HG03354 (cell line): ENCODE data around the gene MAMSTR.
"Not testable (repeated sequence)": the region's sequence is repeated elsewhere in the genome, so short reads cannot be mapped to it uniquely, and the experiment has no call there.

ENCODE experiments used
- ATAC-seq: cut with Tn5 transposase; IDR thresholded peaks from one replicate; pipeline ENCODE4 v1.9.1; 2021; ENCODE audit warnings: mild to moderate bottlenecking; ENCODE audit not compliant: unreplicated experiment, poor library complexity, severe bottlenecking

Gene MAMSTR

DNA sequence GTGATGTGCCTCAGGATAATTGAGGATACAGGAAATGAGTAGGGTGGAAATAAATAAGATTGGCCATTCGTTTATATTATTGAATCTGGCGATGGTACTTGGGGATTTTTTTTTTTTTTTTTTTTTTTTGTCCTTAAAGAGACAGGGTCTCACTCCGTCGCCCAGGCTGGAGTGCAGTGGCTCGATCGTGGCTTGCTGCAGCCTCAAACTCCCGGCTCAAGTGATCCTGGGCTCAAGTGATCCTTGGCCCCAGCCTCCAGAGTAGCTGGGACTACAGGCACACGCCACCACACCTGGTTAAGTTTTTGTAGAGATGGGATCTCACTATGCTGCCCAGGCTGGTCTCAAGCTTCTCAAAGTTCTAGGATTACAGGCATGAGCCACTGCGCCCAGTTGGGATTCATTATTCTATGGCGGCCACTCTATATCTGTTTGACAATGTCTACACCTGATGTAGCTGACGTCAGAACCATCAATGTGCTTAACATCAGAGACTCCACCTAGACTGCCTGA, 2.7 kb upstream of the MAMSTR start:
- no peak for ATAC-seq

DNA sequence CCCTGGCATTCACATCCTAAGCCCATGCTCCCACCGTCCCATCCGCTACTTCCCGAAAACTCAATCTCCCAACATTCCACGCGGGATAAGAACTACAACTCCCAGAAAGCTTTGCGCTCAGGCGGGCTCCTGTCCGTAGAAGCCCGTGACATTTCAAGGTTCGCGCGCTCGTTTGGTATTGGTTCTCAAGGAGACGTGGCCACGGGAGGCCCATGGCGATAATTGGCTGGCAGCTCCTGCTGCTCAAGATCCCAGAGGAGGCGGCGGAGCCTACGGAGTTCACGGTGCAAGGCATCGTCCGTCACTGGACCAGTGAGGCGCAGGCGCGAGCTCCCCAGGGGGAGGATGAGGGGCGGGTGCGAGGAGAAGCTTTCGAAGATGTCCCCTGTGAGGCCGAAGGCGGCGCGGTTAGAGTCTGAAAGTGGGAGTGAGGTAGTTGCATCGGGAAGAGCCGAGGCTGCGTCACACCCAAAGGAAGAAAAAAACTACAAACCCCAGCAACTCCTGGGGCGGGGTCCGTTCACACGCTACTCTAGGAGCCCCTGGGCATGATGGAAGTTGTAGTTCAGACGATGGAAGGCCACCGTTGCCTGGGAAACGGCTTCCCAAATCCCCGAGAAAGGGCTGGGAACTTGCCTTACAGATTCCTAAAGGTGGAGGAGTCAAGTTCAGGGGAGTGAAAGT, 1.2 kb upstream of the MAMSTR start:
- peak; percentile 68 for ATAC-seq

- ATAC-seq: no peak
Measured at GRCh38 chr19:48720251-48720612, 707 bp upstream of the MAMSTR start.

DNA sequence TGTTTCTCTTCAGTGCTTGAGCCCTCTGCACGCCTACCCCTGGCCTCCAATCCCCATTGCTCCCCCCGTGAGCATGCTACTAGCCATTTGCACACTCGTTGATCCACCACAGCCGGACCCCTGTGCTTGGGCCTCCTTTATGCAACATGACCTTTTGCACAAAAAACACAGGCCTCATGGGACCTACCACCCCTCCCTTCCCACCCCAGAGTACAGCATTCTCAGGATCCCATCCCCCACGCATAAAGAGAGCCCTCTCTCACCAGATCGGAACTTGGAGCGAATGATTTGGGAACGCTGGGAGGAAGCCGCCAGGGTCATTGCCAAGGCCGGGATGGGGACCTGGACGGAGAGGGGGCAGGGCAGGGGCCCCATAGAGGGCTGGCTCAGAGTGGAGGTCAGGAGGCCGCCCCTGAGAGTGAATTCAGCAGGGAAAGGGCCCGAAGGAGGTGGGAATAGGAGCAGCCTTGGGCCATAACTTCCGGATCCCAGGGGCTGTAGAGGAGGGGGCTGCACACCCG, 754 bp downstream of the MAMSTR start:
- ATAC-seq: no peak

GRCh38 chr19:48718106-48718505, 1.4 kb downstream of the MAMSTR start:
- ATAC-seq: not testable (repeated sequence)

GRCh38 chr19:48716562-48717291, 2.8 kb downstream of the MAMSTR start:
- no peak for ATAC-seq

DNA sequence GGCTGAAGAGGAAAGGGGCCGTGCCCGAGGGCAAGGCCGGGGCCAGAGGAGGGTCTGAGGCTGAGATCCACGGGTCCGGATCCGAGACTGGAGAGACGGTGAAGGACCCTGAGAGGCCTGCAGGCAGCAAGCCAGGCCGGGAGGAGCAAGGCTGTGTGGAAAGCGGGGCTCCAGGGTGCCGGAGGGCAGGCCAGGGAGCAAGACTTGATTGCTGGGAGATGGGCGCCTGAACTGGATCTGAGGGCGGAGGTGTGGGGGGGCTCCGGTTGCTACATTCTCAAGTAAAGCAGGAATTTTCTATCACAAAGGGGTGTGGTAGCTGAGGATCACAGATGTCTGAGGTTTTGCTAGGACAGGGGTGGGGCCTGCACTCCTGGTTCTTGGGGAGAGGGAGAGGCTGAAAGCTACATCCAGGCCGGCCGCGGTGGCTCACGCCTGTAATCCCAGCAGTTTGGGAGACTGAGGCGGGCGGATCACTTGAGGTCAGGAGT, 3.8 kb downstream of the MAMSTR start:
- no peak for ATAC-seq

GRCh38 chr19:48714759-48715675, 4.5 kb downstream of the MAMSTR start:
- ATAC-seq: no peak

- ATAC-seq: peak; percentile 89
Measured at GRCh38 chr19:48713864-48714755, 5.4 kb downstream of the MAMSTR start.

- ATAC-seq: no peak
Measured at GRCh38 chr19:48713041-48713863, 6.3 kb downstream of the MAMSTR start.

DNA sequence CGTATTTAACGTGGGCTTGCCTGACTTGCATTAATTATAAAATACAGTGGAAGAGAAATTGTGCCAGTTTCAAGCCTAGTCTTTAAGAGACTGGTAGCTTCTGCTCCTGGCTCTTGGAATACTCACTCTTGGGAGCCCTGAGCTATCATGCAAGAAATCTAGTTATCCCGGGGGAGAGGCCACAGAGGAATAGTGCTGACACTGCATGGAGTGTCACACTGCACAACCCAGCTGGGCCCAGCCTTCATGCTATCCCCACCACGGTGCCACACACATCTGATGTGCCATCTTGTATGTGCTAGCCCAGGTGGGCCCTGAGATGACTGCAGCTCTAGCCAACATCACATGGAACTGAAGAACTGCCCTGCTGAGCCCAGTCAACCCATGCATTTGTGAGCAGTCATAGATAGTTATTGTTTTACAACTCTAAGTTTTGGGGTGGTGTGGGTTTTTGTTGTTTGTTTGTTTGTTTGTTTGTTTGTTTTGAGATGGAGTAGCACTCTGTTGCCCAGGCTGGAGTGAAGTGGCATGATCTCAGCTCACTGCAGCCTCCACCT, 8.3 kb downstream of the MAMSTR start:
- ATAC-seq: no peak

- no peak for ATAC-seq
Measured at GRCh38 chr19:48708471-48708870, 11.1 kb downstream of the MAMSTR start.

DNA sequence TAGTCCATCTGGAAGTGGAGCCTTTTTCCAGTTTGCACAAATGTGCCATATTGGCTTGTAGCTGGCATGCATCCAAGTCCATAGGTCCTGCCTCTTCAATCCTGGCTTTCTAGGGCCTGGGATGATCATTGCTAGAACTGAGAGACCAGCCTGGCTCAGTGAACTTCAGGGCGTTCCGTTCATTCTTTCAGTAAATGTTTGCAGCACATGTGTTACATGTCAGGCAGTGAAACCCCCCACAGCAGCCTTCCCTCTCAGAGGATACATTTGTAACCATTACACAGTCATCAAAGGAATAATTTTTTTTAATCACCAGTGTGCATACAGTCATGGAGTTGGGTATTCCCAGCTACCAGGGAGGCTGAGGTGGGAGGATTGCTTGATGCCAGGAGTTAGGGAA, 14.1 kb downstream of the MAMSTR start:
- no peak for ATAC-seq

GRCh38 chr19:48703316-48703715, 16.2 kb downstream of the MAMSTR start:
- ATAC-seq: no peak

GRCh38 chr19:48702701-48703100, 16.8 kb downstream of the MAMSTR start:
- no peak for ATAC-seq

GRCh38 chr19:48698046-48698445, 21.5 kb downstream of the MAMSTR start:
- ATAC-seq: no peak

DNA sequence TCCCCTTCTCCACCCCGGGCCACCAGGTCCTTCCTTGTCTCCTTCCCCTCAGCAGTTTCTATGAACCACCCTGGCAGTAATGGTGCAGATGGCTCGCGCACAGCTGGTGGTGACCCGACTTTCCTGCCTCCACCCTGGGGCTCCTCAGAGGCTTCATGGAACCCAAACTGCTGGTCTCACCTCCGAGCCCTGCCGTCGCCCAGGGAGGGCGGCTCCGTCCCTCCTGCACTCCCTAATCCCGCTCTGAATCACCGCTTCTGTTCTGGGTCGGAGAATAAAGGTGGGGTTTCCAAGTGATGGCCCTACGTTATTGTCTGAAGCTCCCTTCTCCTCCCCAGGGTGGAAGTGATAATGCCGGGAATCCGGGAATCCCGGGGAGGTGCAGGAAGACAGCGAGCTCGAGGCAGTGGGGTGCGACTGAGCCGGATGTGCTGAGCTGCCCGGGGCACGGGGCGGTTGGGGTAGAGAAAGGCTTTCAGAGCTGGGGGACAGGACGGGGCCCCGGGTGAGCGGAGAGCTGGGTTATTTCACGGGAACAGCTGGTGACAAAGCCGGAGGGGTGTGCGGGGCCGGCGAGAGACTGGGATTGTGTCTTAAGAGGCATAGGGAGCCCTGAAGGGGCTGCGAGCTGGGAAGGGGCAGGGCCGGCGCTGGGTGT, 23.0 kb downstream of the MAMSTR start:
- no peak for ATAC-seq
